HG03521 (cell line): ENCODE data around the gene NR3C1.

Experiments used
- ATAC-seq: cut with Tn5 transposase; IDR thresholded peaks from one replicate; pipeline ENCODE4 v1.9.1; 2021; ENCODE audit warnings: mild to moderate bottlenecking, moderate library complexity; ENCODE audit not compliant: unreplicated experiment

NR3C1 gene

DNA sequence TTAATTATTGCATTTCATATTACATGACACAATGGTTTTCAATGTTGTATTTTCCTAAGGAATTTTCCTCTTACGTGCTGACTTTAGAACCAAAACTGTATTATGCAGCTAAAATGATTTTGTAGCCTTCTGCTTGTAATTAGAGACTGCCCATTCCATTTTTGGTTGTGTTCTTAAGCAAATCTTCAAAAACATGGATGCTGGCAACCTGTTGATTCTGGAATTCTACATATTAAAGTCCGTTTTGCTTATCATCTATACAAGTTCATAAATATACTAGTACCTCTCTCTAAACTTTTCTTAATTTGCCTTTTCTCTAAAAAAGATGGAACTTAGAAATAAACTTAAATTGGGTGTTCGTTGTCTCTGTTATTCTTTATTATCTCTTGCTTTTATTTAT lies 88.3 kb downstream of the NR3C1 start:
- ATAC-seq: no peak

DNA sequence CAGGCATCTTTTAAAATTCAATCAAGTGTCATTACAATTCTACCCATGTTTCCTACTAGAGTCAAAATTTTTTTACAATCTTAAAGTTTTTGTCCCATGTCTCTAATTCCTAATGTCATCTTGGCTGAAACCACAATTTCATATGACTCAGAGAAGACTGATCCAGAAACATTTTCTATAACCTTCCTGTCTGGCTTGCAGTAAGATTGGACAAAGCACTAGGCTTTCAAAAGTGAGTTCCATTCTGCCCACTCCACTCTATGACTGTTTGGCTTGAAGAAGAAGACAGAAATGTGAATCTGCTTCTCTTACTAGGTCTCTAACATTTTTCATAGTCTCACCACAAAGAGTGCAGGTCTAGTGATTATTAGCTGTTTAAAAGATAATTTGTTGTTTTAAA lies 88.8 kb downstream of the NR3C1 start:
- no peak for ATAC-seq

DNA sequence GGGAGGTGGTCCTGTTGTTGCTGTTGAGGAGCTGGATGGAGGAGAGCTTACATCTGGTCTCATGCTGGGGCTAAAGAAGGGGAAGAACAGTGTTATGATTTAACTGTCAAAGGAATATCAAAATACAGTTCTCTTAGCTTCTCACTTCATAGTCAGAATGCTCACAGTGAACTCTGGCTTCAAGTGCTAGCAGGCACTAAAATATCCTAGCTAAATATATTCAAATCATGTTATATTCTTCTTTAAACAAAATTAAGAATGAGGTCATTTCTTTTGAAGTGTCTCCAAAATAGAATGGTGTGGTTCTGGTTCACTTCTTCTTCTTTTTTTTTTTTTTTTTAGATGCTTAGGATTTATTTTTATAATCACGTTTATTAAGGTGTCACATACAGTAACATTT lies 89.4 kb downstream of the NR3C1 start:
- ATAC-seq: no peak

DNA sequence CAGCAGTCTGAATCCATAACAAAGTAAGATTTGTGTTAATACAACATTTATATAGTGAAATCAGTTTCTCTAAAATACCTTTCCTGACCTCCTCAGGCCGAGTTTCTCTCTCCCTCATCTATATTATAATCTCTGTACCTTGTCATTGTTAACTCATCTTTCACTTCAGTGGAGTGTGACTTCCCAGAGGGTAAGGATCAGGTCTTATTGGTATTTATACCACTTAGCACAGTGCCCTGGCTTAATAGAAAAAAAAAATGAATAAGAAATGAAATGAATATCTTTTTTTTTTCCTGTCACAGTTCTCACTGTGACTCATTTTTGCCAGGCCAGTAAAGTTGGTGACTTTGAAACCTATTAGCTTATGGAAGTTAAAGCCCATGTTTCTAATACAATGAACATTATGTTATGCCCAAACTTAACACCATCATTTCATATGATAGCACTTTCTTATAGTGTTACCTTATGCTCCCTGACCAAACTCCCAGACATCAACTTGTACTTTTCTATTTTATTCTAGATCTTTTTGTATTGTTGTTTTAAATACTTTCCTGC lies 90.1 kb downstream of the NR3C1 start:
- ATAC-seq: no peak

DNA sequence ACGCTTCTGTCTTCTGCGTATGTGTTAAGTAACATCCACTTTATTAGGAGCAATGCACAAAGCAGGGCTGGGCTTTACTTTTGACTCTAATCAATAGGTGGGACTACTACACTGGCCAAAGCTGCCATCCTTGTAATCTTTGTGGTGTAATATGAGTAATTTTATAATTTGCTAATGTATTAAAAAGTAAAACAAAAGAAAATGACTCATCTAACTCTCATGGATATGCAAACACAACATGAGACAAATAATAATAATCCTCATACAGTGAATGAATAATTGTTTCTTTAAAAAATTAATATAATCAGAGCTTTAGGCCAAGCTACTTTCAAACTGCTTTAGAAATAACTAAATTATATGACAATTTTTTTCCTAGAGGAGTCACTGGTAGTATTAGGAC lies 90.7 kb downstream of the NR3C1 start:
- ATAC-seq: no peak

DNA sequence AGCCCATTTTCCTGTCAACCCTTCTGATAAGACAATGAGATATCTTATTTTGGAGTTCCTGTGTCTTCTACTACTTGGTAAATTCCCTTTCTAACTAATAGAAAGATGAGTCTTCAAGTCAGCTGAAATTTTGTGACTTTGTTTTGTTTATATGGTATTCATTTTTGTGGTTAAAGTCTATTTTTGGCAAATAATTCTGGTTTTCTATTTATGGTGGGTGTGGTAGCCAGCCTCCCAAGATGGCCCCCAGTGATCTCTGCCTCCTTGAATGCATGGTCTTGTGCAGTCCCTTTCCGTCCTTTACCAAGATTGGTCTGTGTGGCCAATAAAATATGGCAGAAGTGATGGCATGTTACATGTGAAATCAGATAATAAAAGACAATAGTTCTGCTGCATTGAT lies 91.5 kb downstream of the NR3C1 start:
- no peak for ATAC-seq

DNA sequence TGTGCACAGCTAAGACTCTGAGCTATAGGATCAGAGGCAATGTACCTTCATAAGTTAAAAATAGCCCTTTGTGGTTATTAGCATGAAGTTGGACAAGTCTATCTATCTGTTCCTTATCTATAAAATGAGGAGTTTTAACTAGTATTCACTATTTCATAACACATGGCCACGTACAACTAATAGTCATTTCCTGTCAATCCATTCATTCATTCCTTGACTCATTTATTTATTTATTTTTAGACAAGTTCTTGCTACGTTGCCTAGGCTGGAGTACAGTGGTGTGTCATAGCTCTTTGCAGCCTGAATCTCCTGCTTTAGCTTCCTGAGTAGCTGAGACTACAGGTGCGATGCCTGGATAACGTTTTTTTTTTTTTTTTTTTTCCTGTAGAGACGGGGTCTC lies 92.1 kb downstream of the NR3C1 start:
- no peak for ATAC-seq

DNA sequence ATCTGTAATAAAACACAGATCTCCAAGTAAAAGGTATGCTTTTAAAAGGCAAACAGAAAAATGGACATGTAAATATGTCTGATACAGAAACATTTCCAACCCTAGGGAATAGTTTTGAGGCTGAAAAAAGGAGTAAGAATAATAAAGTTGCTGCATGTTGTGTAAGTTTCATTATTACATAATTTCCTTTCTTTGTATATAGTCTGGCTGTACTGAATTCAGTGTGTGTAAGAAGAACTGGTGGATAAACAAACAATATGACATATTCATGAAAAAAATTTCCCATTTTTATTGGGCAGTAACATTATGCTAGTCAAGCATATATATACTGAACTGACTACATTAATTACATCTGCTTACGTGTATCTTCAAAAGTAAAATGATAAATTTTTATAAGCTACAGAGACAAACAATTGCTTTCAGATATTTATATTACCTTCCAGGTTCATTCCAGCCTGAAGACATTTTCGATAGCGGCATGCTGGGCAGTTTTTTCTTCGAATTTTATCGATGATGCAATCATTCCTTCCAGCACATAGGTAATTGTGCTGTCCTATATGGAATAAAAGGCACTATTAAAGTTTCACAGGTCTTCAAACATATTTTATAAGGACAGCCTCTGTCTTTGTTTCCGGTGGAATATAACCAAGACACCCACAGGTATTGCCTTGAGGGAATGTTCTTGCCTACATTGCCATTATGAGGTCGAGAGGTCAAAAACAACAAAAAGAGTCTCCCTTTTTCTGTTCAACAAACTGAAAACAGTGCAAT lies 93.6 kb downstream of the NR3C1 start:
- ATAC-seq: no peak

DNA sequence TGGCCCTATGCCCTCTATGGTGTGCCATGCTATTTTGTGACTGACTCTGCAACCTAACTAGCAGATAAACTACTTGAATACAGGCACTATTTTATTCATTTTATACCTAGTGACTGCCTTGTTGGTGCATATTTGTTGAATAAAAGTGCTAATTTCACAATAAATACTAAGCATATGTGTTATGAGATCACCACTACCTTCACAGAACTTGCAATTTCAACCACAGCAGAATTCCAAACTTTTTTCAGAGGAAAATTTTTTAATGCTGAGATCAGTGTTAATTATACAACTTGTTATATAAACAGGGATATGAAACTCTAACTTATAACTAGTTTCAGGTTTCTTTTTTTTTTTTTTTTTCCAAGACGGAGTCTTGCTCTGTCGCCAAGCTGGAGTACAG lies 94.8 kb downstream of the NR3C1 start:
- no peak for ATAC-seq

DNA sequence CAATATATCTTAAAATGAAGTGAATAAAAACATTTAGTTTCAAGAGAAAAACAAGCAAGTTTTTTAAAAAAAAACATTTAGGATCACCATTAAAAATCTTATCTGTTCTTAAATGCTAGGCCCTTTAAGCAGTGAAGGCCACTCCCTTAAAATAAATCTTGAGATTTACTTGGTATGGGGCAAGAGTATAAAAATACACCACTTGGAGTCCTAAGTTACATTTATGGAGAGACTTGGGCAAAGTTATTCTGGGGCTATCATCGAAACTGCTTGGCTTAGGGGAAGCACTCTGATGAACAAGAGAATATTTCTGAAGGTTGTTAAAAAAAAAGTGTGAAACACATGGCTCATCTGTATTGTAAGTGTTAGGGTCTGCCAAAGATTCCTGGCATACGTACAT lies 97.4 kb downstream of the NR3C1 start:
- ATAC-seq: no peak

DNA sequence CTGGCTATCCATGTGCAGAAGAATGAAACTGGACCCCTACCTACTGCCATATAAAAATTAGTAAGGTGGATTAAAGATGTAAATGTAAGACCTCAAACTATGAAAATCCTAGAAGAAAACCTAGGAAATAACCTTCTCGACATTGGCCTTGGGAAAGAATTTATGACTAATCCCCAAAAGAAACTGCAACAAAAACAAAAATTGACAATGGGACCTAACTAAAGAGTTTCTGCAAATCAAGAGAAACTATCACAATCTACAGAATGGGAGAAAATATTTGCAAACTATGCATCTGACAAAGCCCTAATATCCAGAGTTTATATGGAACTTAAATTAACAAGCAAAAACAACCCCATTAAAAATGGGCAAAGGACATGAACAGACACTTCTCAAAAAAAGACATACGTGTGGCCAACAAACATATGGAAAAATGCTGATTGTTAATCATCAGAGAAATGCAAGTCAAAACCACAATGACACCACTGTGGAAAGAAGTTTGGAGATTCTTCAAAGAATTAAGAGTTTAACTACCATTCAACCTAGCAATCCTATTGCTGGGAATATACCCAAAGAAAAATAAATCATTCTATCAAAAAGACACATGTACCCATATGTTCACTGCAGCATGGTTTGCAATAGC lies 98.5 kb downstream of the NR3C1 start:
- ATAC-seq: no peak

DNA sequence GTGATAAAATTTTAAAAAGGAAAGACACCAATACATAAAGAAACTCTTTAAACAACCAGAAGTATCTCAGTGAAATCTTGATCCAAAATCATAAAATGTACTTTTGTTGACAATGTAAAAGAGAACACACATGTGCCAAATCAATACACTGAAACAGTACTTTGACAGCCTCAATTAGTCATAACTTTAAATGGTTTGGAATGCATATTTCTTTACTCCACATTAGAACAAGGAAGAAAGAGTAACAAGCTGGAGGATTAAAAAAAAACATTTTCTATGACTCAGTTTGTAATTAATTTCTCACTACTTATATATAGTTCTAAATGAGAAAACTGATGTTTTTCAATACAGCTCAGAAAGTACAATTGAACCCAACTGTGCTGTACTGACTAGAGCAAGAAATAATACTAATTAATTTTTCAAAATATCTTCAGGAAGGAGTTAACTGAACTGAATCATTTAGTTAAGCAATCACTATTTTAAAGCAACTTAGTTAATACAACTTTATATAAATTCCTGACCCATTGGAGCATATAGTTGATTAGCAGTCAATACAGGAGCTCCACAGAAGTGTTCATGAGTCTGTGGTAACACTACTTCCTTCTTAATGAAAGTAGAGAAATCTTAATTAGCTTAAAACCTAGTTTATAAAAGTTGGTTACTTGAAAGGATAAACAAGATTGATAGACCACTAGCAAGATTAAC lies 101.0 kb downstream of the NR3C1 start:
- no peak for ATAC-seq

DNA sequence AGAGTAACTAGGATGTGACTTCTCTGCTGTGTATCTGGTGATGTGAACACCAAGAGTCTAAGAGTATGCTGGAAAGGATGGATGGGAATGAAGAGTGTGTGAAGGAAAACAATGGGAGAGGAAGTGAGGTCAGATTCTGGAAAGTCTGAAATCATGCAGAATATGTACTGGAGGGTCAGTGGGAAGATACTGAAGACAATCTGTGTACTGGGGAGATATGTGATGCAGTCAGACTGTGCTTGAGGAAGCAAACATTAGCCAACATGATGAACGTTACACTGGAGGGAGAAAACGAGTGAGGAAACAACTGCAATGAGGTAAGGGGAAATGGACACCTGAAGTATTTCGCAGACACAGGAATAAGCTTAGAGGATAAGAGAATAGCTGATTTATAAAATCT lies 105.7 kb downstream of the NR3C1 start:
- ATAC-seq: no peak

DNA sequence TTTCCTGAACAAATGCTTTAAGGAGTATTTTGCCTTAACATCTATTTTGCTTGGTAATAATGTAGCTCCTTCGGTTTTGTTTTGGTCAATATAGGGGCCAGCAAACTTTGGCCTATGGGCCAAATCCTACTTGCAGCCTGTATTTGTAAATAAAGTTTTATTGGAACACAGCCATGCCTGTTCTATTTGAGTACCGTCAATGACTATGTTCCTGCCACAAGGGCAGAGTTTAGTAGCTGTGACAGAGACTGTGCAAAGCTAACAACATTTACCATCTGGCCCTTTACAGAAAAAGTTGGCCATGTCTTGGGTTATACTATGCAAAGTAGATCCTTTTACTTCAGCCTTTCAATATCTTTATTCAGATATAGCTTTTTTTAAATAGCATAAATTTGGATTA lies 113.4 kb downstream of the NR3C1 start:
- ATAC-seq: no peak

DNA sequence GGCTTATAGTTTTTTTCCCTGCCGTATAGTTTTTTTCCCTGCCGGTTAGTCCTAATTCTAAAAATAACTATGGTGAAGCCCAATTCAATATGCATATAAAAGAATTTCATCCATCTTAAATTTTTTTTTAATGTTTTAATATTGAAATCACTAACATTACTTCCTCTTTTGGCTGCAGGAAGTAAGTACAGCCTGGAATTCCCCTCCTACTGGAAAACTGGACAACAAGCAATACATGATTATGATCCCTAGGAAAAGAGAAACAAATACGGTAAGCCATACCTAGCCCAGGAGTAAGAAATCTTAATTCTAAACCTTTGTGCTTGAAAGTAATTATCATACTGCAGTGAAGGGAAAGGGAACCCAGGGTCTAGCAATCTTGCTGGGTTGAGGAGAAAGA lies 119.0 kb downstream of the NR3C1 start:
- ATAC-seq: no peak

DNA sequence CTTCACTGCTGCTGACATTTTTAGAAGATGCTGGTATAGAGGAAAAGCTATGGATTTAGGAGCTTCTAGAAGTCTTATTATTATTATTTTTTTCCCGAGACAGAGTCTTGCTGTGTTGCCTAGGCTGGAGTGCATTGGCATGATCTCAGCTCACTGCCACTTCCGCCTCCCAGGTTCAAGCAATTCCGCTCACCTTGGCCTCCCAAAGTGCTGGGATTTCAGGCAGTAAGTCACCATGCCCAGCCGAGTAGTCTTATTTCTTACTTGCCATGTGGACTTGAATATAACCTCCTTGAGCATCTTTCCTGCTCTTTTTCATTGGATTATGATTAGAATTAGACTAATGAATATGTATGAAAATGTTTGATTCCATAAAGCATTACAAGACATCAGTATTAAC lies 119.5 kb downstream of the NR3C1 start:
- no peak for ATAC-seq

DNA sequence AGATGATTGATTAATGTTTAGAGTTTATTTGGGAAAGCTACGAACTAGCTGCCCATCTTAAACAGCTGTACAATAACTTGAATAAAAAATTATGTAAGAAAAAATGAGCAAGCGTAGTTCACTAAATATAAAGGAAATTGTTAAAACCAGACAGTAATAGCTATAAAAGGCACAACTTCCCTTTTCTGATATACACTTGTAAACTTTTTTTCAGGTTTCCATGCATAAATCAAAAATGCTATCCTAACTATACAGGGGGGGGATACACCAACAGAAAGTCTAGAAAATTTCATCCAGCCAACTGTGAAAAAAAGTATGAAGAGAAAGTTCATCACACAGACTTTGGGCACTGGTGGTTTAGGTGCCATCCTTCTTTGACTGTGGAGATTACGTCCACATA lies 122.3 kb downstream of the NR3C1 start:
- no peak for ATAC-seq

DNA sequence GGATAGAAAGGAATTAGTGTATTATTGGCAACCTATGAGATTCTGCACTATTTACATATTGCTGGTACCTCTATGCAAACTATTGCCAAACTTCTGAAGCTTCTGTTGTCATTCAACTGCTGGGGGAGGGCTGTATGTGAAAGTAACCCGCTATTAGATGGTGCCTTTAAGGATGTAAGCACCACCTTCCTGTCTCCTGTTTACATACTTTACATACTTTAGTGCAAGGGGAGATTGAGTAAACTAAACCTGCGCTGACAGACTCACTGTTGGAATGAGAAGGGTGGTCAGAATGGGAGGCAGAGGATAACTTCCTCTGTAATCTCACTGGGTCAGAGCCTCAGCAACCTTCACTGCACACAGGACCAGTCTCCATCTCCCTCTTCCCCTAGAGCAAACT lies 123.8 kb downstream of the NR3C1 start:
- no peak for ATAC-seq

DNA sequence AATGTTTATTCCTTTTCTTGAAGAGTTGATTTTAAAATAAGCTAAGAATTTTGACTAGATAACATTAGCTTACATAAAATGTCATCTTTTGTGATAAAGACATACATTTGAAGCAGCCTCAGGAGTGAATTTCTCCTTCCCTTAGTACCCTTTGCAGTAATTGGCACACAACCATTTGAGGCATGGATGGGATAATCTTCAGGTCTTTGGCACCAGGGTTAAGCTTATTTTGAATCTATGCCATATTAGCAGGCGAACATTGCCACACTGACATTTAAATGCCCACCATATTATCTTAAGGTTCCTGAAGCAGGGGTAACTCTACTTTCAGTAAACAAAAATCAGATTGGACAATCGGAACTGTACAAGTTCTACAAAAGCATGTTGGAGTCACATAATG lies 126.0 kb downstream of the NR3C1 start:
- ATAC-seq: no peak

DNA sequence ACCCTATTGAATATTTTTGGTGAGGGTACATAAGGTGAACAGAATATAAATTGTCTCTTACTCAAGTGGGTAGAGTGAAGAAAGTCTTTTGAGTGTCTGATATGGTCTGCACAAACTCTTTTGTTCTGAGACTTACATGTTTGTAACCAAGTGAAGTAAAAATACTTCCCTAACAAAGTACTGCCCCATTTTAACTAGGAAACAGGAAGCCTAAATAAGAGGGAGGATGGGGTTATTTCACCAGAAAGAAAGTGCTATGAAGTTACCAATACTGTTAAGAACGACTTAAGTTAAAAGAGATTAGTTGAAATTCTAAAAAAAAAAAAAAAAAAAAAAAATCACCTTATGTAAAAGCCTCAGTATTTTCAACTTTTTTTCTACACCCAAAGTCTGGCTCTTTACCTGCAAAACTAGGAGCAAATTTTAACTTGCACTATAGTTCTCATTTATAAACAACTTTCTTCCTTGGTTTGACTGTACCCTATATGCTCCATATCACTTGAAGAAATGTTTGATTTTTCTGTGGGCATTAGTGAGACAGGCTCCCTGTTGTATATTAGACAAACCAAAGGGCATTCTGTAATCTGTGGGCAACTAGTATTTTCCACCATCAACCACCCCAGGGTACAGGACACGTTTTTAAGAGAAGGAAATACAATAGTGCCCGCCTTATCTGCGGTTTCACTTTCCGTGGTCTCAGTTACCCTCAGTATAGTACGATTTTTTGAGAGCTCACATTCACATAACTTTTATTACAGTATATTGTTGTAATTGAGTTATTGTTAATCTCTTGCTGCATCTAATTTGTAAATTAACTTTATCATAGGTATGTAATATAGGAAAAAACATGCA lies 127.7 kb downstream of the NR3C1 start:
- ATAC-seq: no peak

DNA sequence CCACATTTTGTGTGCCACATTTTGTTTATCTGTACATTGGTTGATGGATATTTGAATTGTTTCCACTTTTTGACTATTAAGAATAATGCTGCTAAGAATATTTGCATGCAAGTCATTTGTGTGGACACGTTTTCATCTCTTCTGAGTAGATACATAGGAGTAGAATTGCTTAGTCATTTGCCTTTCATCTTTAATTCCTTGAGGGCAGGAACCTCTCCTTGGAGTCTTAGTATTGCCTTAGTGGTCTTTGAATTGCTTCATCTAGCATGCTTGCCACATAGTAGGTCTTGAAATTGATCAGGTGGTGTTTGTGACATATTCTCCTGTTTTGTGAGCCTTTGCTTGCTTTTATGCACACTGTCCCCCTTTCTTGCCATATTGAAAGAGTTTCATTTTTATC lies 128.5 kb downstream of the NR3C1 start:
- no peak for ATAC-seq
